Keratinocyte (primary cell): ENCODE data around the gene PPCS. TPM values are rescaled to one million over a fixed set of nuclear protein-coding genes. Genes with fewer than 3 reads are reported as not detected.

Source experiments
- DNase-seq: peaks from one replicate; pipeline ENCODE4 v3.0.0-alpha.2; 2011; ENCODE audit warnings: low read depth, missing footprints, low spot score
- FAIRE-seq: peaks from 2 replicates; lab custom pipeline; 2011; peaks lifted over from hg19 to GRCh38; lab: Jason Lieb, UNC
- H2AFZ ChIP-seq: 2 replicates; pipeline ENCODE4 v1.6.0; 2012; ENCODE audit warnings: low read length, control low read depth, inconsistent platforms; ENCODE audit not compliant: control insufficient read depth
- H3K27ac ChIP-seq: 2 replicates; pipeline ENCODE4 v1.5.1; 2011; ENCODE audit warnings: low read length; ENCODE audit not compliant: control insufficient read depth, insufficient read depth
- H3K27me3 ChIP-seq: 3 replicates; pipeline ENCODE4 v1.6.0; 2011; ENCODE audit warnings: low read length; ENCODE audit not compliant: control insufficient read depth, insufficient read depth; ENCODE audit errors: extremely low read depth
- H3K36me3 ChIP-seq, 2 experiments: 2 replicates in 1 of 2; 3 replicates in 1 of 2; pipeline ENCODE4 v1.5.1; 2011; ENCODE audit warnings: low read length in 2 of 2, mild to moderate bottlenecking in 1 of 2; ENCODE audit not compliant: control insufficient read depth in 2 of 2, insufficient read depth in 2 of 2; ENCODE audit errors: extremely low read depth in 1 of 2
- H3K4me1 ChIP-seq: 3 replicates; pipeline ENCODE4 v1.5.1; 2011; ENCODE audit warnings: low read length; ENCODE audit not compliant: control insufficient read depth, insufficient read depth; ENCODE audit errors: extremely low read depth
- H3K4me2 ChIP-seq: 3 replicates; pipeline ENCODE4 v1.6.0; 2011; ENCODE audit warnings: low read depth, low read length; ENCODE audit not compliant: control insufficient read depth, insufficient read depth; ENCODE audit errors: extremely low read depth
- H3K4me3 ChIP-seq, 3 experiments: fragments of 200-600 bp in 1 of 3; sonication (generic) in 1 of 3; 2 replicates in 2 of 3; 3 replicates in 1 of 3; pipeline ENCODE4 v1.5.1; 2011 to 2016; ENCODE audit warnings: low read length in 3 of 3, mild to moderate bottlenecking in 3 of 3, control low read depth in 2 of 3, inconsistent platforms in 1 of 3, low read depth in 1 of 3, mixed read lengths in 1 of 3, mixed run types in 1 of 3, moderate library complexity in 1 of 3; ENCODE audit not compliant: control insufficient read depth in 2 of 3, insufficient read depth in 2 of 3; ENCODE audit errors: extremely low read depth in 1 of 3
- H3K79me2 ChIP-seq: 2 replicates; pipeline ENCODE4 v1.6.0; 2012; ENCODE audit warnings: low read length; ENCODE audit not compliant: control insufficient read depth, insufficient read depth
- H3K9ac ChIP-seq: 3 replicates; pipeline ENCODE4 v1.6.0; 2011; ENCODE audit warnings: low read length; ENCODE audit not compliant: control insufficient read depth, insufficient read depth; ENCODE audit errors: extremely low read depth
- H3K9me1 ChIP-seq: 3 replicates; pipeline ENCODE4 v1.6.0; 2011; ENCODE audit warnings: low read length; ENCODE audit not compliant: control insufficient read depth, insufficient read depth; ENCODE audit errors: extremely low read depth
- H3K9me3 ChIP-seq: 2 replicates; pipeline ENCODE4 v1.5.1; 2012; ENCODE audit warnings: low read depth, low read length; ENCODE audit not compliant: control insufficient read depth
- H4K20me1 ChIP-seq: 3 replicates; pipeline ENCODE4 v1.6.0; 2011; ENCODE audit warnings: low read length; ENCODE audit not compliant: control insufficient read depth, insufficient read depth; ENCODE audit errors: extremely low read depth
- CTCF ChIP-seq, 3 experiments: IDR thresholded peaks in 1 of 3; conservative IDR thresholded peaks in 1 of 3; optimal IDR thresholded peaks in 1 of 3; 2 replicates in 2 of 3; 3 replicates in 1 of 3; pipeline versions ENCODE3 to v1.5.1; 2011; ENCODE audit warnings: low read length in 3 of 3, mild to moderate bottlenecking in 3 of 3, moderate library complexity in 2 of 3, control low read depth in 1 of 3, inconsistent platforms in 1 of 3; ENCODE audit not compliant: insufficient read depth in 2 of 3; ENCODE audit errors: extremely low read depth in 1 of 3
- EZH2 ChIP-seq: IDR thresholded peaks from one replicate; pipeline ENCODE4 v1.6.1; 2012; ENCODE audit warnings: inconsistent platforms, mild to moderate bottlenecking, low read length, moderate library complexity
- dilution Hi-C: fragments of 300-500 bp; cut with MboI; formaldehyde crosslinking; loops from one replicate; pipeline ENCODE4 v1.7.0; 2020; ENCODE audit warnings: low sequenced_read_pairs; ENCODE audit not compliant: extremely low pct_ligation_motif_present
- polyA plus RNA-seq, 5 experiments: library from polyadenylated mRNA; depleted of rRNA in 3 of 5; stranded (reverse) in 3 of 5; stranded (forward) in 1 of 5; unstranded in 1 of 5; fragments of >200 nt; gene quantifications; 1 replicate in 1 of 5; 2 replicates in 3 of 5; 3 replicates in 1 of 5; pipeline versions ENCODE4 v1.2.1 to v1.2.3, GENCODE V29; 2011 to 2012; ENCODE audit warnings: missing spikeins in 2 of 5, low read depth in 1 of 5, low replicate concordance in 1 of 5

PPCS gene
- polyA plus RNA-seq, 1 donor (not counting 4 experiments of a cell fraction or from before 2014, with no cell fraction given), result 47.3 TPM

- DNase-seq (no peak), FAIRE-seq (no peak)
- dilution Hi-C loops, result no loop called here
- no peaks in the 10 kb centered on the region for H3K4me1 ChIP-seq
- no peaks in the 10 kb centered on the region for H3K9me1 ChIP-seq
- H3K36me3 ChIP-seq, result no peaks in the 10 kb centered on the region
- H3K9me3 ChIP-seq, result no peaks in the 10 kb centered on the region
- TF ChIP-seq CTCF (optimal IDR thresholded peaks at IDR 0.05 in 1 of 3, IDR thresholded peaks at IDR 0.05 in 1 of 3, conservative IDR thresholded peaks at IDR 0.05 in 1 of 3; ENCODE audit: extremely low read depth in 1 of 3, insufficient read depth in 2 of 3, low read length in 3 of 3) (no peak), EZH2 (no peak)
- H3K27me3 ChIP-seq, result no peaks in the 10 kb centered on the region
- H3K79me2 ChIP-seq, result no peaks in the 10 kb centered on the region
- no peak overlapping the region for H3K9ac ChIP-seq
- H2AFZ ChIP-seq, result no peak overlapping the region
- no peak overlapping the region for H3K4me3 ChIP-seq
- no peaks in the 10 kb centered on the region for H4K20me1 ChIP-seq
- no peak overlapping the region for H3K4me2 ChIP-seq
- H3K27ac ChIP-seq, result no peak overlapping the region
Observed at GRCh38 chr1:42430286-42431135, 25.8 kb upstream of the PPCS start.

GRCh38 chr1:42431514-42431913 lies 24.8 kb upstream of the PPCS start:
- Histone ChIP-seq H3K4me1 (no peaks in the 10 kb centered on the region), H2AFZ (no peak overlapping the region)

More at GRCh38 chr1:42431514-42431913, 24.8 kb upstream of the PPCS start:
- no peak overlapping the region for H3K27ac ChIP-seq
- no peaks in the 10 kb centered on the region for H3K9me3 ChIP-seq
- H3K79me2 ChIP-seq, result no peaks in the 10 kb centered on the region
- H3K4me2 ChIP-seq, result no peak overlapping the region
- no peaks in the 10 kb centered on the region for H3K36me3 ChIP-seq
- no peak for DNase-seq
- no peaks in the 10 kb centered on the region for H3K9me1 ChIP-seq
- TF ChIP-seq CTCF (optimal IDR thresholded peaks at IDR 0.05 in 1 of 3, IDR thresholded peaks at IDR 0.05 in 1 of 3, conservative IDR thresholded peaks at IDR 0.05 in 1 of 3; ENCODE audit: extremely low read depth in 1 of 3, insufficient read depth in 2 of 3, low read length in 3 of 3), result no peak
- dilution Hi-C loops, result no loop called here
- no peak for FAIRE-seq
- H3K4me3 ChIP-seq, result no peak overlapping the region
- H4K20me1 ChIP-seq, result no peaks in the 10 kb centered on the region
- H3K27me3 ChIP-seq, result no peaks in the 10 kb centered on the region
- H3K9ac ChIP-seq, result no peak overlapping the region
